Loucy (cell line): Measurements from ENCODE around the gene CHST11.
A peak's percentile ranks its signal among the peaks of the same experiment; 100 is the strongest.

Experiments
- H2AFZ ChIP-seq: fragments of 200-600 bp; sonication (generic); 2 replicates; pipeline ENCODE4 v1.6.0; 2016; ENCODE audit warnings: antibody characterized with exemption, mild to moderate bottlenecking, low read length, moderate library complexity
- H3F3A ChIP-seq: fragments of 200-600 bp; 2 replicates; pipeline ENCODE4 v1.6.0; 2016; ENCODE audit warnings: antibody characterized with exemption, low read depth, mild to moderate bottlenecking
- H3K27me3 ChIP-seq: fragments of 200-600 bp; sonication (generic); 2 replicates; pipeline ENCODE4 v1.6.1; 2014; ENCODE audit warnings: low read length, mild to moderate bottlenecking; ENCODE audit not compliant: insufficient read depth, poor library complexity, severe bottlenecking
- H3K36me3 ChIP-seq: fragments of 200-600 bp; sonication (generic); 2 replicates; pipeline ENCODE4 v1.6.1; 2016; ENCODE audit warnings: low read length; ENCODE audit not compliant: insufficient read depth
- H3K4me1 ChIP-seq: fragments of 200-600 bp; sonication (generic); 2 replicates; pipeline ENCODE4 v1.5.1; 2014; ENCODE audit warnings: low read length, mild to moderate bottlenecking; ENCODE audit not compliant: insufficient read depth, poor library complexity, severe bottlenecking
- H3K4me2 ChIP-seq: fragments of 200-600 bp; sonication (generic); 2 replicates; pipeline ENCODE4 v1.6.0; 2014; ENCODE audit warnings: antibody characterized with exemption, low read length, low read depth, mild to moderate bottlenecking; ENCODE audit not compliant: poor library complexity, severe bottlenecking
- H3K4me3 ChIP-seq: fragments of 200-600 bp; sonication (generic); 2 replicates; pipeline ENCODE4 v1.5.1; 2014; ENCODE audit warnings: low read length, mild to moderate bottlenecking, mixed read lengths; ENCODE audit not compliant: poor library complexity, severe bottlenecking
- H3K79me2 ChIP-seq: fragments of 200-600 bp; sonication (generic); 2 replicates; pipeline ENCODE4 v1.6.1; 2014; ENCODE audit warnings: low read length; ENCODE audit not compliant: insufficient read depth
- H3K9ac ChIP-seq: fragments of 200-600 bp; sonication (generic); 2 replicates; pipeline ENCODE4 v1.6.0; 2014; ENCODE audit warnings: mild to moderate bottlenecking, low read depth, low read length, moderate library complexity; ENCODE audit not compliant: poor library complexity, severe bottlenecking
- H3K9me2 ChIP-seq: fragments of 200-600 bp; sonication (generic); replicated peaks from 2 replicates; pipeline ENCODE4 v1.6.1; 2016; ENCODE audit warnings: low read depth, low read length, mixed read lengths
- H3K9me3 ChIP-seq: fragments of 200-600 bp; sonication (generic); 2 replicates; pipeline ENCODE4 v1.6.1; 2014; ENCODE audit warnings: mild to moderate bottlenecking, antibody characterized with exemption, low read length, low read depth; ENCODE audit not compliant: insufficient read depth
- H4K20me1 ChIP-seq: fragments of 200-600 bp; sonication (generic); 2 replicates; pipeline ENCODE4 v1.6.0; 2014; ENCODE audit warnings: antibody characterized with exemption, low read length, mild to moderate bottlenecking; ENCODE audit not compliant: insufficient read depth, poor library complexity, severe bottlenecking
- CTCF ChIP-seq: fragments of 200-600 bp; sonication (generic); conservative IDR thresholded peaks from 2 replicates; pipeline ENCODE4 v1.5.1; 2014; ENCODE audit warnings: mild to moderate bottlenecking, antibody characterized with exemption, low read length
- EZH2phosphoT487 ChIP-seq: fragments of 200-600 bp; IDR thresholded peaks from 2 replicates; pipeline ENCODE4 v1.6.1; 2018; ENCODE audit warnings: antibody characterized with exemption, mild to moderate bottlenecking, moderate library complexity, borderline replicate concordance

Gene CHST11

GRCh38 chr12:104600790-104601739 is 144.3 kb downstream of the CHST11 start:
- H4K20me1 ChIP-seq = peaks cover 95% of the 10 kb centered on the region
- peaks cover 25% of the 10 kb centered on the region for H3F3A ChIP-seq
- no peaks in the 10 kb centered on the region for H3K9me3 ChIP-seq
- TF ChIP-seq EZH2phosphoT487 (no peak), CTCF (no peak)
- no peaks in the 10 kb centered on the region for H3K27me3 ChIP-seq
- no peaks in the 10 kb centered on the region for H3K9me2 ChIP-seq
- H3K9ac ChIP-seq = peak overlapping the region; percentile 23
- H3K4me1 ChIP-seq = peaks cover 97% of the 10 kb centered on the region
- H3K36me3 ChIP-seq = peaks cover 57% of the 10 kb centered on the region
- H3K79me2 ChIP-seq = peaks cover 100% of the 10 kb centered on the region
- H3K4me3 ChIP-seq = no peak overlapping the region
- H2AFZ ChIP-seq = no peak overlapping the region
- peak overlapping the region; percentile 28 for H3K4me2 ChIP-seq

GRCh38 chr12:104602406-104602805 is 145.7 kb downstream of the CHST11 start:
- Histone ChIP-seq H3K9ac (no peak overlapping the region), H4K20me1 (peaks cover 93% of the 10 kb centered on the region), H3K27me3 (no peaks in the 10 kb centered on the region), H3K79me2 (peaks cover 99% of the 10 kb centered on the region), H3K9me2 (no peaks in the 10 kb centered on the region), H3F3A (peaks cover 19% of the 10 kb centered on the region), H3K9me3 (no peaks in the 10 kb centered on the region), H3K4me3 (no peak overlapping the region), H2AFZ (no peak overlapping the region), H3K4me1 (peaks cover 83% of the 10 kb centered on the region), H3K36me3 (peaks cover 64% of the 10 kb centered on the region), H3K4me2 (peak overlapping the region; percentile 7)
- TF ChIP-seq EZH2phosphoT487 = no peak

- peak overlapping the region; percentile 7 for H3K4me2 ChIP-seq
- H3K36me3 ChIP-seq = peaks cover 69% of the 10 kb centered on the region
- H3K9me2 ChIP-seq = no peaks in the 10 kb centered on the region
- peaks cover 93% of the 10 kb centered on the region for H4K20me1 ChIP-seq
- H3F3A ChIP-seq = peaks cover 19% of the 10 kb centered on the region
- no peak for TF ChIP-seq CTCF
- no peak for TF ChIP-seq EZH2phosphoT487
- H3K9me3 ChIP-seq = no peaks in the 10 kb centered on the region
- H3K79me2 ChIP-seq = peaks cover 99% of the 10 kb centered on the region
- H3K4me3 ChIP-seq = no peak overlapping the region
- H3K9ac ChIP-seq = no peak overlapping the region
- no peak overlapping the region for H2AFZ ChIP-seq
- no peaks in the 10 kb centered on the region for H3K27me3 ChIP-seq
- H3K4me1 ChIP-seq = peaks cover 78% of the 10 kb centered on the region
Measured at GRCh38 chr12:104602896-104603295, 146.1 kb downstream of the CHST11 start.
